Body of pancreas (tissue), 4 donors: ENCODE results near the gene SH3GL1. TPM values are rescaled to one million over a fixed set of nuclear protein-coding genes. Genes with fewer than 3 reads are reported as not detected.

Experiments
- ATAC-seq: fragments of 150-250 bp; one replicate; pipeline ENCODE4 v1.9.1; 2016
- DNase-seq, 4 donors: peaks; one replicate each; pipeline ENCODE4 v3.0.0-alpha.2; 2019
- H3K27ac ChIP-seq, 4 donors: fragments of 200-600 bp; sonication (generic); 1 replicate in 3 of 4; 2 replicates in 1 of 4; pipeline versions ENCODE4 v1.5.1 to v1.6.1; 2016 to 2019; ENCODE audit warnings: mild to moderate bottlenecking in 1 of 4, mixed read lengths in 1 of 4, moderate library complexity in 1 of 4
- H3K27me3 ChIP-seq, 2 donors: fragments of 200-600 bp; sonication (generic); one replicate each; pipeline ENCODE4 v1.6.0; 2016; ENCODE audit warnings: mild to moderate bottlenecking in 1 of 2
- H3K36me3 ChIP-seq, 2 donors: fragments of 200-600 bp; sonication (generic); replicated peaks in 1 of 2; 2 replicates each; pipeline ENCODE4 v1.5.1; 2016; ENCODE audit warnings: low read depth in 2 of 2; ENCODE audit not compliant: insufficient read depth in 1 of 2
- H3K4me1 ChIP-seq: fragments of 200-600 bp; sonication (generic); one replicate; pipeline ENCODE4 v1.6.0; 2016
- H3K4me3 ChIP-seq, 2 donors: fragments of 200-600 bp; sonication (generic); 1 replicate in 1 of 2; 2 replicates in 1 of 2; pipeline ENCODE4 v1.5.1; 2016 to 2019
- H3K9me3 ChIP-seq, 3 donors: fragments of 200-600 bp; sonication (generic); 1 replicate in 2 of 3; 2 replicates in 1 of 3; pipeline ENCODE4 v1.5.1; 2016
- CTCF ChIP-seq, 7 experiments: fragments of 450-650 bp in 4 of 7; fragments of 200-600 bp in 3 of 7; sonication (generic) in 3 of 7; IDR thresholded peaks; one replicate each; pipeline ENCODE4 v1.5.1; 2016 to 2019; ENCODE audit warnings: antibody characterized with exemption in 7 of 7
- POLR2A ChIP-seq, 3 donors: fragments of 450-650 bp; IDR thresholded peaks; one replicate each; pipeline ENCODE4 v1.6.1; 2016; ENCODE audit warnings: antibody characterized with exemption in 3 of 3, mild to moderate bottlenecking in 2 of 3
- WGBS, 2 donors: methylation state at CpG; one replicate each; pipeline ENCODE4 v1.1.5; 2017; 5-methylcytosine and 5-hydroxymethylcytosine counted together
- intact Hi-C: fragments of 100-400 bp; cut with DNase I; formaldehyde crosslinking; loops from one replicate; pipeline ENCODE4 v1.15.1; 2023
- total RNA-seq, 2 donors: library from RNA; depleted of rRNA; stranded (reverse); fragments of >200 nt; gene quantifications; one replicate each; pipeline ENCODE4 v1.1.0, GENCODE V29; 2016

SH3GL1 gene
- total RNA-seq, 2 donors from 2014 or later, result 20.4 to 22.6 TPM

- Histone ChIP-seq H3K4me1 (no peaks in the 10 kb centered on the region), H3K27ac (no peak overlapping the region), H3K9me3 (no peaks in the 10 kb centered on the region), H3K27me3 (no peaks in the 10 kb centered on the region), H3K4me3 (no peak overlapping the region), H3K36me3 (no peaks in the 10 kb centered on the region)
- ATAC-seq (no peak), DNase-seq (no peak)
- no peak for TF ChIP-seq POLR2A (IDR thresholded peaks at IDR 0.05)
- TF ChIP-seq CTCF (IDR thresholded peaks at IDR 0.05), result no peak
- WGBS, 2 donors, result 87 to 94% methylated on average over 8 to 10 of the region's 12 CpGs
- intact Hi-C loops, result no loop called here
Measured at GRCh38 chr19:4429771-4430171, 29.4 kb upstream of the SH3GL1 start.

DNA sequence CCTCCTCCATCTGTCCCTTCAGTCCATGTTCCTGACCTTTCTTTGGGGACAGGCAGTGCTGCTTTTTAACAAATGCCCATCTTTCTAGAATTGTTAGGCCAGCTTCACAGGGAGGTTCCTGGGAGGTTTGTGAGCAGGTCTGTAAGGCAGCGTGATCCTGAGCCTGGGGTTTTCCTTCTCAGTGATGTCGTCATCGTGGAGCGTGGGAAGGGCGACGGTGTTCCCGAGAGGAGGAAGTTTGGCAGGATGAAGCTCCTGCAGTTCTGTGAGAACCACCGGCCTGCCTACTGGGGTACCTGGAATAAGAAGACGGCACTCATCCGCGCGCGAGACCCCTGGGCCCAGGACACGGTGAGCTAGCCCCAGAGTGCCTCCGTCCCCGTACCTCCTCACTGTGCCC, 28.9 kb upstream of the SH3GL1 start:
- no peaks in the 10 kb centered on the region for H3K27me3 ChIP-seq
- 93 to 97% methylated on average over 14 to 16 of the region's 16 CpGs for WGBS, 2 donors
- no peak for ATAC-seq
- no peak for TF ChIP-seq POLR2A (IDR thresholded peaks at IDR 0.05)
- TF ChIP-seq CTCF (IDR thresholded peaks at IDR 0.05), result no peak
- H3K4me1 ChIP-seq, result no peaks in the 10 kb centered on the region
- no peak for DNase-seq
- no peak overlapping the region for H3K4me3 ChIP-seq
- no peaks in the 10 kb centered on the region for H3K36me3 ChIP-seq
- no peak overlapping the region for H3K27ac ChIP-seq
- no peaks in the 10 kb centered on the region for H3K9me3 ChIP-seq
- intact Hi-C loops, result no loop called here

- no peaks in the 10 kb centered on the region for H3K27me3 ChIP-seq
- WGBS, 2 donors, result 92 to 94% methylated on average over 20 of the region's 20 CpGs
- ATAC-seq, result no peak
- no peak overlapping the region for H3K27ac ChIP-seq
- no peak for DNase-seq
- H3K4me3 ChIP-seq, result no peak overlapping the region
- H3K4me1 ChIP-seq, result no peaks in the 10 kb centered on the region
- TF ChIP-seq CTCF (IDR thresholded peaks at IDR 0.05) (no peak), POLR2A (IDR thresholded peaks at IDR 0.05) (no peak)
- H3K36me3 ChIP-seq, result no peaks in the 10 kb centered on the region
- intact Hi-C loops, result no loop called here
- no peaks in the 10 kb centered on the region for H3K9me3 ChIP-seq
Measured at GRCh38 chr19:4428326-4428975, 28.1 kb upstream of the SH3GL1 start.

GRCh38 chr19:4425537-4425936, 25.2 kb upstream of the SH3GL1 start:
- H3K27me3 ChIP-seq, result no peaks in the 10 kb centered on the region
- H3K27ac ChIP-seq, result no peak overlapping the region
- H3K36me3 ChIP-seq, result no peaks in the 10 kb centered on the region
- no peak overlapping the region for H3K4me3 ChIP-seq
- TF ChIP-seq CTCF (IDR thresholded peaks at IDR 0.05), result no peak
- TF ChIP-seq POLR2A (IDR thresholded peaks at IDR 0.05), result no peak
- no peak for ATAC-seq
- WGBS, 2 donors, result 96 to 97% methylated on average over 6 of the region's 6 CpGs
- intact Hi-C loops, result no loop called here
- H3K9me3 ChIP-seq, result no peaks in the 10 kb centered on the region
- H3K4me1 ChIP-seq, result no peaks in the 10 kb centered on the region
- no peak for DNase-seq
